GM18517 (cell line): Measurements from ENCODE around the gene MRPS12.
"Not testable (repeated sequence)": the region's sequence is repeated elsewhere in the genome, so short reads cannot be mapped to it uniquely, and the experiment has no call there.

Experiments used
- ATAC-seq: cut with Tn5 transposase; IDR thresholded peaks from one replicate; pipeline ENCODE4 v1.9.1; 2021; ENCODE audit warnings: mild to moderate bottlenecking, moderate library complexity; ENCODE audit not compliant: unreplicated experiment

Gene MRPS12

DNA sequence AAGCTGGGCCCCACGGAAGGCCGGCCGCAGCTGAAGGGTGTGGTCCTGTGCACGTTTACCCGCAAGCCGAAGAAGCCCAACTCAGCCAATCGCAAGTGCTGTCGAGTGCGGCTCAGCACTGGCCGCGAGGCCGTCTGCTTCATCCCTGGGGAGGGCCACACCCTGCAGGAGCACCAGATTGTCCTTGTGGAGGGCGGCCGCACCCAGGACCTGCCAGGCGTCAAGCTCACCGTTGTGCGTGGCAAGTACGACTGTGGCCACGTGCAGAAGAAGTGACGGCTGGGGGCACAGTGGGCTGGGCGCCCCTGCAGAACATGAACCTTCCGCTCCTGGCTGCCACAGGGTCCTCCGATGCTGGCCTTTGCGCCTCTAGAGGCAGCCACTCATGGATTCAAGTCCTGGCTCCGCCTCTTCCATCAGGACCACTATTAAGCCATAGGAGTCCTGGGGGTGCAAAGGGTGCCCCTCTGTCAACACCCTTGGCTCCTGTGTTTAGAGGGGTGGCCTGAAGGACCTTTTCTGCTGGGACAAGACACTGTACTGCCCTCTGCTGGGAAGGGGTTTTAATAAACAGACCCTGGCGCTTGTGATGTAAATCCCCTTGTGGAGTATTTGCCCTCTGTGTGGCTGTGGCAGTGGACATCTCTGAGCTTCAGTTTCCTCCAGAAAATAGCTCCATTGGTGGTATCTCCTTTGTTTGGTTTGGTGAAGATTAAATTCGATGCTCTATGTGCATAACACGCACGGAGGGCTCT is 1.9 kb downstream of the MRPS12 start:
- ATAC-seq = no peak

DNA sequence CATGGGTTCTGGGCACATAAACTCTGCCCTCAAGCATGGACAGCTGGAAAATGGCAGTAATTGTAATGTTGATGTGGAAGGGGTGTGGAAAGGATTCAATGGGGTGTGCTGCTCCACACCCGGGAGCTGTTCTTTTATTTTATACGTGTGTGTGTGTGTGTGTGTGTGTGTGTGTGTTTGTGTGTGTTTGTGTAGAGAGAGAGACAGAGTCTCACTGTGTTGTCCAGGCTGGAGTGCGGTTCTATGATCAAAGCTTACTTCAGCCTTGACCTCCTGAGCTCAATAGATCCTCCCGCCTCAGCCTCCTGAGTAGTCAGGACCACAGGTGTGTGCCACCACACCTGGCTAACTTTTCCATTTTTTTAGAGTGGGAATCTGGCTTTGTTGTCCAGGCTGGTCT is 2.8 kb downstream of the MRPS12 start:
- ATAC-seq = no peak

GRCh38 chr19:38939957-38940356 is 9.2 kb downstream of the MRPS12 start:
- ATAC-seq = no peak

DNA sequence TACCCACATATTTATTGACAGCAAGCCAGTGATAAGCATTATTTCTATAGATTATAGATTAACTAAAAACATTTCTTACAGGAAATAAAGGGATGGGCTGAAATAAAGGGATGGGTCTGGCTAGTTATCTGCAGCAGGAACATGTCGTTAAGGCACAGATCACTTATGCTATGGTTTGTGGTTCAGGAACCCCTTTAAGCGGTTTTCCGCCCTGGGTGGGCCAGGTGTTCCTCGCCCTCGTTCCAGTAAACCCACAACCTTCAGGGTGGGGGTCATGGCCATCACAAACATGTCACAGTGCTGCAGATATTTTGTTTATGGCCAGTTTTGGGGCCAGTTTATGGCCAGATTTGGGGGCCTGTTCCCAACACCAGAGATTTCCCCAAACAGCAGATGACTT is 10.7 kb downstream of the MRPS12 start:
- ATAC-seq = not testable (repeated sequence)

GRCh38 chr19:38941979-38942378 is 11.2 kb downstream of the MRPS12 start:
- no peak for ATAC-seq

DNA sequence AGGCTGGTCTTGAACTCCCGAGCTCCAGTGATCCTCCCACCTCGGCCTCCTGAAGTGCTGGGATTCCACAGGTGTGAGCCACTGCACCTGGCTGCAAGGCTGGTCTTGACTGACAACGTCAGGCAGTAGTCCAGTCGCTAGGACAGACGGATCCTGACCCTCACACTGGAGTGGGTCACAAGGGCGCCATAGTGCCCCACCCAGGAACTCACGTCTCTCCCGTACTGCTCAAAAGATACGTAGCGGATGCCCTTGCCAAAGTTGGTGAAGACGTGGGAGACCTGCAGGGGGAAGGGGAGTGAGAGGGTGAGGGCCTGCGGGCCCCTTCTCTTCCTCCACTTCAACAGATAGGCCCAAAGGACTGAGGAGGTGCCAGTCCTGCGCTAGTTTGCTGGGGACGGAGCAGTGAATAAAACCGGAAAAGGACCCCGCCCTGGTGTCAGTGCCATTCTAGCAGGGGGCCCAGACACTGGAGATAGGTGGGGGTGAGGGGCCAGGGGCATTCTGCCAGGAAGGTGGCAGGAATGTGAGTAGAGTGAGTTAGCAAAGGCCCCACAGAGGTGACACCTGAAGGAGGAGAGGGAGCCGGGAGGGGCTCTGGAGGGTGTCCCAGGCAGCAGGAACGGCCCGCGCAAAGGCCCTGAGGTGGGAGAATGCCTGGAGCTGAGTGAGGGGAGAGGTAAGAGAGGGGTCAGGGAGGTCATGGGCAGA is 11.9 kb downstream of the MRPS12 start:
- ATAC-seq = no peak

- no peak for ATAC-seq
These were observed 14.3 kb downstream of the MRPS12 start for GRCh38 chr19:38944981-38945506.

GRCh38 chr19:38945562-38946228 is 15.0 kb downstream of the MRPS12 start:
- ATAC-seq = no peak

- ATAC-seq = no peak
These were observed 15.7 kb downstream of the MRPS12 start for GRCh38 chr19:38946229-38947010.

DNA sequence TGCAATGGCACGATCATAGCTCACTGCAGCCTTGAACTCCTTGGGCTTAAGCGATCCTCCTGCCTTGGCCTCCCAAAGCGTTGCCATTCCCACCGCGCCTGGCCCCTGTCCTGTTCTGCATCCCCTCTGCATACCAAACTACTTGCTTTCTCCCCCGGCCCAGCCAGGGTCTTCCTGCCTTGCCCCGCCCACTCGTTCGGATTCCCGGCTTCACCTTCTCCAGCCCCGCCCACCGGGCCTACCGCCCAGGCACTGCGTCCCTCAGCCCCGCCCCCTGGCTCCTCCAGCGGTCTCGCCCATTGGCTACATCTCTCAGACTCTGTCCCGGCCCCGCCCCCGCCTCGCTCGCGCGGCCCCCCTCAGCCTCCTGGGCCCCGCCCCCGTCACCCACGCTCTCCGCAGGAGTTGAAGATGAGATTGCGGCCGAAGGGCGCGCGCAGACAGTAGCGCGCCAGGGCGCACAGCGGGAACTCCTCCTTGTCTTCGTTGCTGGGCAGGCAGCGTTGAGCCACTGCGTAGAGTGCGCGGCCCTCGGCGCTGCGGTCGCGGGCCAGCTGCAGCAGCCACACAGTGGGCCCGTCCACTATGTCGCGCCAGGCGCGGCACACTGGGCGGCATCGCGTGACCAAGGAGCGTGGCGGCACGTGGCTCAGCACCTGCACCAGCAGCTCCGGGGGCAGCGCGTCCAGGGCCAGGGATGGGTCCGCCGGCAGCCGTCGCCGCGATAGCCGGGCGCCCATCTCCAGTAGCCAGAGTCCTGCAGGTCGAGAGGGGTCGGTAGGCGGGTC is 19.0 kb downstream of the MRPS12 start:
- no peak for ATAC-seq

DNA sequence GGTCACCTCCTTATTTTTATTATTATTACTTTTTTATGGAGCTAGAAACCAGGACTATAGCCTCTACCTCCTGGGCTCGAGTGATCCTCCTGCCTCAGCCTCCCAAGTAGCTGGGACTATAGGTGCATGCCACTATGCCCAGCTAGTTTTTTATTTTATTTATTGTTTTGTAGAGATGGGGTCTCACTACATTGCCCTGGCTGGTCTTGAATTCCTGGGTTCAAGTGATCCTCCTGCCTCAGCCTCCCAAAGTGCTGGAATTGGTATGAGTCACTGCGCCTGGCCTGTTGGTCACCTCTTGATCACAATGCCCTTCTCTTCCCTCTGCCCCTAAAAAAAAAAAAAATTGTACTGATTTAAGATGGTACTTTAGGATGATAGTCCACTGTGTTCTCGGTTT is 20.4 kb downstream of the MRPS12 start:
- ATAC-seq = no peak

- ATAC-seq = no peak
These were observed 21.8 kb downstream of the MRPS12 start for GRCh38 chr19:38952395-38953165.

DNA sequence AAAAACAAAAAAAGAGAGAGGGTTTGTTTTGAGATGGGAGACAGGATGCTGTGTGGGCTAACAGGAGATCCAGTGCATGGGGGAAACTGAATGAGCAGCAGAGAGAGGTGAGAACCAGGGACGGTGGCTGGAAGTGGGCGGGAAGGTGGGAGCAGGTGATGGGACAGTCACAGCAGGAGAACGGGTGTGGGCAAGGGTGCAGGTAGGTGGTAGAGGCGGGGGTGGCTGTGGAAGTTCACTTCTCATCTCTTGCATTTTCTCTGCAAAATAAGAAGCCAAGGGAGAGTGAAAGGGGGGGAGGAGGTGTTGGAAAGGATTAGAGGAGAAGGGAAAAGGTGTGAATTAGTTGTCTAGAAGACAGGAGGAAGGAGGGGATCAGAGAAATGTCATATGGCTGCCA is 22.9 kb downstream of the MRPS12 start:
- ATAC-seq = no peak

GRCh38 chr19:38956264-38956663 is 25.5 kb downstream of the MRPS12 start:
- ATAC-seq = no peak

DNA sequence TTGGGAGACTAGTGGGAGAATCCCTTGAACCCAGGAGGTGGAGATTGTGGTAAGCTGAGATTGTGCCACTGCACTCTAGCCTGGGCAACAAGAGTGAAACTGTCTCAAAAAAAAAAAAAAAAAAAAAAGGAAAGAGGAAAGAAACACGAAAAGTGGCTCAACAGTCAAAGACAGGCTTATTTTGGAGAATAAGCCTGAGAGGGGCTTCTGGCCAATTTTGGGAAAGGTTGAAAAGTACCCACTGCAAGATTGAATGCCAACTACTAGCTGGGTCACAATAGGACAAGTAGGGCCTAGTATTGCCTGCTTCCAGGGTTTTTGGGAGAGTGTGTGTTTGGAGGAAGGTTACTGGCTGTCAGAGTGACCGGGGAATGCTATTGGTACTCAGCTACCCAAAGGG is 27.6 kb downstream of the MRPS12 start:
- no peak for ATAC-seq

DNA sequence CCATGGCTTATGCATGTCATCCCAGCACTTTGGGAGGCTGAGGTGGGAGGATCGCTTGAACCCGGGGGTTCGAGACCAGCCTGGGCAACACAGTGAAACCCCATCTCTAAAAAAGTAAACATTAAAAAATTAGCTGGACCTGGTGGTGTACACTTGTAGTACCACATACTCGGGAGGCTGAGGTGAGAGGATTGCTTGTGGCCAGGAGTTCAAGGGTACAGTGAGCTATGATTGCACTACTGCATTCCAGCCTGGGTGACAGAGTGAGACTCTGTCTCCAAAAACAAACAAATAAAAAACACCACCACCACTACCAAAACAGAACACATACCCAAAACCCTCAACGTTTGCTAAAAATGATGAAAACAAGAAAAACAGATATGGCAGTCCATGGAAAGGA is 28.9 kb downstream of the MRPS12 start:
- no peak for ATAC-seq

GRCh38 chr19:38964738-38965137 is 34.0 kb downstream of the MRPS12 start:
- no peak for ATAC-seq

- not testable (repeated sequence) for ATAC-seq
These were observed 35.4 kb downstream of the MRPS12 start for GRCh38 chr19:38966149-38966548.
